GM18861 (cell line): ENCODE measurements around the gene FAM156A.
"Not testable (repeated sequence)": the region's sequence is repeated elsewhere in the genome, so short reads cannot be mapped to it uniquely, and the experiment has no call there.

Experiments used
- ATAC-seq: cut with Tn5 transposase; IDR thresholded peaks from one replicate; pipeline ENCODE4 v1.9.1; 2021; ENCODE audit not compliant: unreplicated experiment

FAM156A gene

GRCh38 chrX:52906072-52906471 is 52.2 kb downstream of the FAM156A start:
- ATAC-seq = not testable (repeated sequence)

GRCh38 chrX:52905531-52905930 is 52.8 kb downstream of the FAM156A start:
- ATAC-seq = not testable (repeated sequence)
